Transverse colon (tissue), 4 donors: ENCODE data around the gene KCTD19. TPM values are rescaled to one million over a fixed set of nuclear protein-coding genes. Genes with fewer than 3 reads are reported as not detected.
A peak's percentile ranks its signal among the peaks of the same experiment; 100 is the strongest.

Experiments
- DNase-seq: peaks from one replicate; pipeline ENCODE4 v3.0.0-alpha.2; 2019
- H3K27ac ChIP-seq, 4 donors: fragments of 200-600 bp; sonication (generic); 2 replicates each; pipeline ENCODE4 v1.5.1; 2016 to 2018; ENCODE audit warnings: inconsistent platforms in 4 of 4
- H3K27me3 ChIP-seq: fragments of 200-600 bp; sonication (generic); 2 replicates; pipeline ENCODE4 v1.5.1; 2017; ENCODE audit warnings: inconsistent platforms
- H3K36me3 ChIP-seq, 4 donors: fragments of 200-600 bp; sonication (generic); 2 replicates each; pipeline ENCODE4 v1.5.1; 2017 to 2019; ENCODE audit warnings: inconsistent platforms in 4 of 4
- H3K4me1 ChIP-seq, 4 donors: fragments of 200-600 bp; sonication (generic); 2 replicates each; pipeline ENCODE4 v1.5.1; 2017 to 2020; ENCODE audit warnings: inconsistent platforms in 4 of 4
- H3K4me3 ChIP-seq, 4 donors: fragments of 200-600 bp; sonication (generic); 1 replicate in 1 of 4; 2 replicates in 3 of 4; pipeline versions ENCODE4 v1.5.1 to v1.6.1; 2017 to 2019; ENCODE audit warnings: inconsistent platforms in 4 of 4
- H3K9me3 ChIP-seq, 2 donors: fragments of 200-600 bp; sonication (generic); 2 replicates each; pipeline ENCODE4 v1.5.1; 2017 to 2019; ENCODE audit warnings: inconsistent platforms in 2 of 2
- CTCF ChIP-seq, 5 experiments: fragments of 200-600 bp in 3 of 5; fragments of 450-650 bp in 2 of 5; sonication (generic) in 3 of 5; IDR thresholded peaks; 1 replicate in 2 of 5; 2 replicates in 3 of 5; pipeline ENCODE4 v1.5.1; 2016 to 2017; ENCODE audit warnings: antibody characterized with exemption in 5 of 5, inconsistent platforms in 3 of 5, mild to moderate bottlenecking in 2 of 5, moderate library complexity in 1 of 5
- EP300 ChIP-seq: sonication (generic); formaldehyde crosslinking; IDR thresholded peaks from one replicate; pipeline ENCODE4 v1.6.1; 2017; ENCODE audit warnings: antibody characterized with exemption, low read depth
- POLR2A ChIP-seq: fragments of 450-650 bp; IDR thresholded peaks from one replicate; pipeline ENCODE4 v1.6.1; 2016; ENCODE audit warnings: antibody characterized with exemption, mild to moderate bottlenecking, moderate library complexity
- POLR2AphosphoS5 ChIP-seq, 3 donors: sonication (generic); formaldehyde crosslinking; IDR thresholded peaks; one replicate each; pipeline ENCODE4 v1.6.1; 2016; ENCODE audit warnings: antibody characterized with exemption in 3 of 3
- WGBS, 2 donors: methylation state at CpG; one replicate each; pipeline ENCODE4 v1.1.5; 2018; ENCODE audit warnings: low coverage in 1 of 2; 5-methylcytosine and 5-hydroxymethylcytosine counted together
- in situ Hi-C, 4 donors: fragments of 200-750 bp; cut with MboI; loops; one replicate each; pipeline versions ENCODE4 v1.15.0 to v1.15.1; 2017; ENCODE audit warnings: low sequenced_read_pairs in 3 of 4, low pct_ligation_motif_present in 1 of 4, low pct_unique_long_range_greater_than_20kb in 1 of 4
- intact Hi-C: fragments of 100-400 bp; cut with DNase I; formaldehyde crosslinking; loops from one replicate; pipeline ENCODE4 v1.15.1; 2023; ENCODE audit warnings: low total_unique reads
- total RNA-seq, 4 donors: library from RNA; depleted of rRNA; stranded (reverse); fragments of >200 nt; gene quantifications; one replicate each; pipeline ENCODE4 v1.1.0, GENCODE V29; 2016

KCTD19 gene
- total RNA-seq, 4 donors from 2014 or later: not detected

- Histone ChIP-seq H3K4me1 (peaks cover 0 to 12% (median 8%) of the 10 kb centered on the region in 4 donors), H3K27me3 (peaks cover 48% of the 10 kb centered on the region), H3K4me3 (peak overlapping the region; percentile 28 to 58 (median 39)), H3K36me3 (no peaks in the 10 kb centered on the region), H3K9me3 (no peaks in the 10 kb centered on the region), H3K27ac (no peak overlapping the region)
- TF ChIP-seq EP300 (no peak), POLR2A (no peak), CTCF (IDR thresholded peaks at IDR 0.05) (no peak), POLR2AphosphoS5 (IDR thresholded peaks at IDR 0.05) (no peak)
- intact Hi-C loops: no loop called here
- in situ Hi-C loops: no loop called here
- DNase-seq: no peak
- WGBS, 2 donors: 26% methylated on average over 11 of the region's 11 CpGs; no CpG with 5 or more reads in 1 of the 2 donors
Measured at GRCh38 chr16:67326115-67326471, 448 bp downstream of the KCTD19 start.

GRCh38 chr16:67317853-67318252, 8.7 kb downstream of the KCTD19 start:
- in situ Hi-C loops: no loop called here
- intact Hi-C loops: no loop called here
- no peak overlapping the region for H3K27ac ChIP-seq
- TF ChIP-seq EP300 (no peak), POLR2A (no peak), POLR2AphosphoS5 (IDR thresholded peaks at IDR 0.05) (no peak), CTCF (IDR thresholded peaks at IDR 0.05) (no peak)
- no peaks in the 10 kb centered on the region for H3K9me3 ChIP-seq
- H3K4me1 ChIP-seq: no peaks in the 10 kb centered on the region
- H3K36me3 ChIP-seq: no peaks in the 10 kb centered on the region
- H3K4me3 ChIP-seq: no peak overlapping the region
- DNase-seq: no peak
- H3K27me3 ChIP-seq: peaks cover 20% of the 10 kb centered on the region

- Histone ChIP-seq H3K4me1 (no peaks in the 10 kb centered on the region), H3K27ac (peak overlapping the region; percentile 8 to 47 (median 34)), H3K27me3 (no peaks in the 10 kb centered on the region), H3K9me3 (no peaks in the 10 kb centered on the region), H3K4me3 (no peak overlapping the region), H3K36me3 (no peaks in the 10 kb centered on the region)
- intact Hi-C loops (no loop called here), in situ Hi-C loops (no loop called here)
- TF ChIP-seq POLR2A: no peak
- TF ChIP-seq POLR2AphosphoS5 (IDR thresholded peaks at IDR 0.05): no peak
- no peak for TF ChIP-seq EP300
- TF ChIP-seq CTCF (IDR thresholded peaks at IDR 0.05): no peak
- no peak for DNase-seq
Measured at GRCh38 chr16:67312719-67313118, 13.8 kb downstream of the KCTD19 start.

- H3K27ac ChIP-seq: peak overlapping the region; percentile 11 to 60 (median 44)
- WGBS, 2 donors: 35 to 58% methylated on average over 4 to 5 of the region's 5 CpGs
Measured at GRCh38 chr16:67311607-67312488, 14.7 kb downstream of the KCTD19 start.

More at GRCh38 chr16:67311607-67312488, 14.7 kb downstream of the KCTD19 start:
- intact Hi-C loops (no loop called here), in situ Hi-C loops (no loop called here)
- no peaks in the 10 kb centered on the region for H3K36me3 ChIP-seq
- H3K27me3 ChIP-seq: no peaks in the 10 kb centered on the region
- no peaks in the 10 kb centered on the region for H3K9me3 ChIP-seq
- no peak for DNase-seq
- H3K4me3 ChIP-seq: no peak overlapping the region
- H3K4me1 ChIP-seq: no peaks in the 10 kb centered on the region
- peak in 2 of 3 donors; percentile 13 to 39 for TF ChIP-seq POLR2AphosphoS5 (IDR thresholded peaks at IDR 0.05)
- no peak for TF ChIP-seq CTCF (IDR thresholded peaks at IDR 0.05)
- no peak for TF ChIP-seq EP300
- no peak for TF ChIP-seq POLR2A
